Muscle layer of duodenum (tissue), 2 donors: ENCODE measurements around the gene GAB3.

Source experiments
- H3K27ac ChIP-seq: one replicate; pipeline ENCODE4 v1.7.0; 2013; ENCODE audit warnings: mild to moderate bottlenecking, low read length
- H3K27me3 ChIP-seq: one replicate; pipeline ENCODE4 v1.7.0; 2013; ENCODE audit warnings: low read depth, mild to moderate bottlenecking, control low read depth, low read length
- H3K36me3 ChIP-seq, 2 donors: one replicate each; pipeline ENCODE4 v1.7.0; 2013; ENCODE audit warnings: low read length in 2 of 2, control low read depth in 1 of 2, mild to moderate bottlenecking in 1 of 2; ENCODE audit not compliant: insufficient read depth in 2 of 2, control insufficient read depth in 1 of 2
- H3K4me1 ChIP-seq, 2 donors: one replicate each; pipeline ENCODE4 v1.7.0; 2013; ENCODE audit warnings: low read length in 2 of 2, mild to moderate bottlenecking in 2 of 2, control low read depth in 1 of 2, moderate library complexity in 1 of 2; ENCODE audit not compliant: insufficient read depth in 2 of 2, control insufficient read depth in 1 of 2
- H3K4me3 ChIP-seq, 2 donors: one replicate each; pipeline ENCODE4 v1.7.0; 2013; ENCODE audit warnings: low read length in 2 of 2, low read depth in 1 of 2, mild to moderate bottlenecking in 1 of 2
- H3K9me3 ChIP-seq, 2 donors: one replicate each; pipeline ENCODE4 v1.7.0; 2013; ENCODE audit warnings: low read length in 2 of 2, control low read depth in 1 of 2, mild to moderate bottlenecking in 1 of 2; ENCODE audit not compliant: control insufficient read depth in 1 of 2
- donor health status: healthy.

GAB3 gene

GRCh38 chrX:154779261-154779660 is 28.4 kb upstream of the GAB3 start:
- no peaks in the 10 kb centered on the region for H3K27me3 ChIP-seq
- no peaks in the 10 kb centered on the region for H3K9me3 ChIP-seq
- peaks cover 27 to 37% of the 10 kb centered on the region in 2 donors for H3K36me3 ChIP-seq
- peaks cover 0 to 5% of the 10 kb centered on the region in 2 donors for H3K4me1 ChIP-seq
- no peak overlapping the region for H3K4me3 ChIP-seq
- no peak overlapping the region for H3K27ac ChIP-seq

- Histone ChIP-seq H3K4me1 (peaks cover 0 to 5% of the 10 kb centered on the region in 2 donors), H3K4me3 (no peak overlapping the region), H3K36me3 (peaks cover 39% of the 10 kb centered on the region in 2 donors), H3K27me3 (no peaks in the 10 kb centered on the region), H3K9me3 (no peaks in the 10 kb centered on the region), H3K27ac (no peak overlapping the region)
Observed at GRCh38 chrX:154776753-154777152, 25.9 kb upstream of the GAB3 start.

- H3K36me3 ChIP-seq, result peaks cover 37 to 39% of the 10 kb centered on the region in 2 donors
- no peaks in the 10 kb centered on the region for H3K27me3 ChIP-seq
- H3K4me3 ChIP-seq, result no peak overlapping the region
- no peaks in the 10 kb centered on the region for H3K9me3 ChIP-seq
- H3K27ac ChIP-seq, result no peak overlapping the region
- H3K4me1 ChIP-seq, result peaks cover 0 to 5% of the 10 kb centered on the region in 2 donors
Observed at GRCh38 chrX:154775419-154776349, 24.8 kb upstream of the GAB3 start.

GRCh38 chrX:154774622-154775021 is 23.7 kb upstream of the GAB3 start:
- Histone ChIP-seq H3K27ac (no peak overlapping the region), H3K9me3 (no peaks in the 10 kb centered on the region), H3K36me3 (peaks cover 37 to 39% of the 10 kb centered on the region in 2 donors), H3K4me3 (no peak overlapping the region), H3K4me1 (peaks cover 0 to 5% of the 10 kb centered on the region in 2 donors), H3K27me3 (no peaks in the 10 kb centered on the region)

- H3K4me1 ChIP-seq, result peaks cover 0 to 4% of the 10 kb centered on the region in 2 donors
- peak within 1 kb of the TSS; percentile 60 for H3K27ac ChIP-seq
- peak within 1 kb of the TSS; percentile 69 to 83 for H3K4me3 ChIP-seq
- H3K27me3 ChIP-seq, result no peaks in the 10 kb centered on the region
- H3K9me3 ChIP-seq, result no peaks in the 10 kb centered on the region
- peaks cover 8 to 26% of the 10 kb centered on the region in 2 donors for H3K36me3 ChIP-seq
Observed at GRCh38 chrX:154762537-154763296, 11.8 kb upstream of the GAB3 start, which contains the start of gene DKC1. Gene DKC1, plus strand, starts transcription at chrX:154762864. Its CDS starts 102 bp downstream, at chrX:154762966.

- peak overlapping the region; percentile 69 to 78 for H3K4me3 ChIP-seq
- H3K36me3 ChIP-seq, result peaks cover 8 to 20% of the 10 kb centered on the region in 2 donors
- H3K27me3 ChIP-seq, result no peaks in the 10 kb centered on the region
- H3K27ac ChIP-seq, result peak overlapping the region; percentile 60
- peaks cover 0 to 4% of the 10 kb centered on the region in 2 donors for H3K4me1 ChIP-seq
- no peaks in the 10 kb centered on the region for H3K9me3 ChIP-seq
Observed at GRCh38 chrX:154761977-154762536, 11.2 kb upstream of the GAB3 start.

- H3K27me3 ChIP-seq, result no peaks in the 10 kb centered on the region
- H3K36me3 ChIP-seq, result no peaks in the 10 kb centered on the region
- peaks cover 0 to 4% of the 10 kb centered on the region in 2 donors for H3K4me1 ChIP-seq
- H3K9me3 ChIP-seq, result no peaks in the 10 kb centered on the region
- no peak overlapping the region for H3K4me3 ChIP-seq
- H3K27ac ChIP-seq, result no peak overlapping the region
Observed at GRCh38 chrX:154758696-154759095, 7.8 kb upstream of the GAB3 start.

GRCh38 chrX:154751669-154752271 is 893 bp upstream of the GAB3 start:
- Histone ChIP-seq H3K27ac (no peak overlapping the region), H3K4me1 (peaks cover 0 to 8% of the 10 kb centered on the region in 2 donors), H3K36me3 (no peaks in the 10 kb centered on the region), H3K9me3 (no peaks in the 10 kb centered on the region), H3K27me3 (no peaks in the 10 kb centered on the region), H3K4me3 (peak overlapping the region; percentile 28 to 39)

GRCh38 chrX:154751203-154751668 is 359 bp upstream of the GAB3 start:
- H3K4me3 ChIP-seq, result peak overlapping the region; percentile 28 to 39
- no peak overlapping the region for H3K27ac ChIP-seq
- no peaks in the 10 kb centered on the region for H3K36me3 ChIP-seq
- no peaks in the 10 kb centered on the region for H3K27me3 ChIP-seq
- H3K9me3 ChIP-seq, result no peaks in the 10 kb centered on the region
- peaks cover 0 to 8% of the 10 kb centered on the region in 2 donors for H3K4me1 ChIP-seq

GRCh38 chrX:154749856-154750255 is 1.0 kb downstream of the GAB3 start:
- Histone ChIP-seq H3K4me3 (peak overlapping the region; percentile 64 to 74), H3K36me3 (no peaks in the 10 kb centered on the region), H3K27ac (peak overlapping the region; percentile 63), H3K9me3 (no peaks in the 10 kb centered on the region), H3K27me3 (no peaks in the 10 kb centered on the region), H3K4me1 (peaks cover 0 to 8% of the 10 kb centered on the region in 2 donors)
